Lung (tissue), 12 donors: ENCODE data around the gene LTBP4. TPM values are rescaled to one million over a fixed set of nuclear protein-coding genes. Genes with fewer than 3 reads are reported as not detected.

Source experiments
- ATAC-seq: fragments of 200-7000 bp; cut with Tn5 transposase; one replicate; pipeline ENCODE4 v1.9.1; 2020; ENCODE audit warnings: moderate number of reproducible peaks; ENCODE audit not compliant: insufficient read depth, low FRiP score
- DNase-seq, 3 donors: peaks; one replicate each; pipeline ENCODE4 v3.0.0-alpha.2; 2013 to 2017
- H3K27ac ChIP-seq, 2 donors: one replicate each; pipeline ENCODE4 v1.5.1; 2013; ENCODE audit warnings: mild to moderate bottlenecking in 2 of 2, moderate library complexity in 2 of 2, control low read depth in 1 of 2, inconsistent platforms in 1 of 2, low read depth in 1 of 2, low read length in 1 of 2
- H3K27me3 ChIP-seq, 3 donors: one replicate each; pipeline ENCODE4 v1.5.1; 2013; ENCODE audit warnings: low read length in 2 of 3; ENCODE audit not compliant: control insufficient read depth in 3 of 3, insufficient read depth in 3 of 3
- H3K36me3 ChIP-seq, 4 donors: one replicate each; pipeline ENCODE4 v1.5.1; 2013; ENCODE audit warnings: low read length in 4 of 4, mild to moderate bottlenecking in 1 of 4, moderate library complexity in 1 of 4; ENCODE audit not compliant: control insufficient read depth in 4 of 4, insufficient read depth in 4 of 4
- H3K4me1 ChIP-seq, 5 donors: one replicate each; pipeline ENCODE4 v1.5.1; 2013; ENCODE audit warnings: low read length in 5 of 5, mild to moderate bottlenecking in 2 of 5, moderate library complexity in 1 of 5; ENCODE audit not compliant: control insufficient read depth in 5 of 5, insufficient read depth in 5 of 5
- H3K4me3 ChIP-seq: one replicate; pipeline ENCODE4 v1.5.1; 2013; ENCODE audit warnings: mild to moderate bottlenecking, control low read depth, moderate library complexity
- H3K9ac ChIP-seq, 2 donors: one replicate each; pipeline ENCODE4 v1.5.1; 2013; ENCODE audit warnings: low read length in 2 of 2, control low read depth in 1 of 2; ENCODE audit not compliant: insufficient read depth in 1 of 2
- H3K9me3 ChIP-seq, 4 donors: one replicate each; pipeline ENCODE4 v1.5.1; 2013; ENCODE audit warnings: low read length in 3 of 4, mild to moderate bottlenecking in 1 of 4, moderate library complexity in 1 of 4; ENCODE audit not compliant: control insufficient read depth in 4 of 4, insufficient read depth in 3 of 4
- CTCF ChIP-seq: IDR thresholded peaks from 2 replicates; pipeline ENCODE4 v1.5.1; 2012; ENCODE audit warnings: mild to moderate bottlenecking; ENCODE audit errors: control extremely low read depth, extremely low read depth
- WGBS, 2 donors: extraction: QIAGEN DNeasy Blood & Tissue Kit; methylation state at CpG; one replicate each; pipeline ENCODE4 v1.1.7; 2013; 5-methylcytosine and 5-hydroxymethylcytosine counted together
- polyA plus RNA-seq, 2 donors: library from polyadenylated mRNA; stranded (reverse); fragments of 200-250 nt; gene quantifications; one replicate each; pipeline ENCODE4 v1.2.1, GENCODE V29; 2013
- total RNA-seq, 2 donors: library from RNA; depleted of rRNA in 1 of 2; stranded (reverse); fragments of >200 nt in 1 of 2; gene quantifications; one replicate each; pipeline ENCODE4 v1.2.1, GENCODE V29; 2014 to 2021
- donor health status: control.
- donor health status: control.
- donor health status: Bipolar disorder and iron deficiency.
- donor health status: healthy.
- donor health status: DM: yes; HTN: yes; CAD: no.

LTBP4 gene
- total and polyA plus RNA-seq, 4 donors: 73.0 to 290 (median 151) TPM

- TF ChIP-seq CTCF: peak; percentile 98
- 0% methylated on average over 57 to 60 of the region's 60 CpGs for WGBS, 2 donors
These were observed 61.9 kb downstream of the LTBP4 start for GRCh38 chr19:40662925-40663694.

DNA sequence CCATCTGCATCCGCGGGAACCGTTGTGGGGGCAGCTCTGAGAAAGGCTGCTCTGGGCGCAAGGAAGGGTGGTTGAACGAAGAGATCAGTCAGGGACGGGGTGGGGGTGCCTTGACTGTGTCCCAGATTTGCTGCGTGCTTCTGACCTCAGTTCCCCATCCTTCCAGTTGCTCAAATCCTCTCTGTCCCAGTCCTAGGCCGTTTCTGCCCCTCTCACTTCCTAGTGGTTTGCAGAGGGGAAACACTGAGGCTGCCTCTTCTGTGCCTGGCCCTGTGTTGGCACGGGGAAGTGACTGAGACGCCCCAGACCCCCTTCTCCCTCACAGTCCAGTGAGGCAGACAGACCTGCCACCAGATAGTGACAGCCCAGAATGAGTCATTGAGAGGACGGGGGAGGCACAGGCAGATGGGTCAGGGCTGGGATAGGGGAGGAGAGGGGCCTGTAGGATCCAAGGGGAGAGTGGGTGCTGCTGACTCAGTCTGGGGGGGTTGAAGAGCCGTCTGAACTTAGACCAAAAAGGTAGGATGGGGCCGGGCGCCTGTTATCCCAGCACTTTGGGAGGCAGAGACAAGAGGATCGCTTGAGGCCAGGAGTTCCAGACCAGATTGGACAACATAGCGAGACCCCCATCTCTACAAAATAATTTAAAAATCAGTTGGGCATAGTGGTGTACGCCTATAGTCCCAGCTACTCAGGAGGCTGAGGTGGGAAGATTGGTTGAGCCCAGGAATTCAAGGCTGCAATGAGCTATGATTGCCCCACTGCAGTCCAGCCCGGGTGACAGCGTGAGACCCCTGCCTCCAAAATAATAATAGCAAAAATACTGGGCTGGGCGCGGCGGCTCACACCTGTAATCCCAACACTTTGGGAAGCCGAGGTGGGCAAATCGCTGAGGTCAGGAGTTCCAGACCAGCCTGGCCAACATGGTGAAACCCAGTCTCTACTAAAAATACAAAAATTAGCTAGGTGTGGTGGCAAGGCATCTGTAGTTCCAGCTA lies 62.8 kb downstream of the LTBP4 start:
- ATAC-seq: no peak
- no peak for TF ChIP-seq CTCF
- no peak overlapping the region for H3K4me3 ChIP-seq
- H3K27ac ChIP-seq: peak overlapping the region; percentile 63 to 93
- H3K36me3 ChIP-seq: peaks cover 3 to 15% (median 10%) of the 10 kb centered on the region in 4 donors
- H3K9ac ChIP-seq: peak overlapping the region in 1 of 2 donors; percentile 26
- H3K27me3 ChIP-seq: no peaks in the 10 kb centered on the region
- no peaks in the 10 kb centered on the region for H3K9me3 ChIP-seq
- H3K4me1 ChIP-seq: peaks cover 0 to 7% (median 2%) of the 10 kb centered on the region in 5 donors
- WGBS, 2 donors: 52 to 53% methylated on average over 23 to 24 of the region's 24 CpGs
- DNase-seq: no peak

More at GRCh38 chr19:40662925-40663694, 61.9 kb downstream of the LTBP4 start:
- no peaks in the 10 kb centered on the region for H3K27me3 ChIP-seq
- peak overlapping the region; percentile 70 for H3K4me3 ChIP-seq
- no peaks in the 10 kb centered on the region for H3K9me3 ChIP-seq
- peaks cover 0 to 14% (median 2%) of the 10 kb centered on the region in 4 donors for H3K36me3 ChIP-seq
- DNase-seq (peak; percentile 92 to 94 (median 93)), ATAC-seq (peak; percentile 81)
- peaks cover 0 to 7% (median 2%) of the 10 kb centered on the region in 5 donors for H3K4me1 ChIP-seq
- H3K9ac ChIP-seq: peak overlapping the region in 1 of 2 donors; percentile 26
- H3K27ac ChIP-seq: peak overlapping the region; percentile 90 to 93

DNA sequence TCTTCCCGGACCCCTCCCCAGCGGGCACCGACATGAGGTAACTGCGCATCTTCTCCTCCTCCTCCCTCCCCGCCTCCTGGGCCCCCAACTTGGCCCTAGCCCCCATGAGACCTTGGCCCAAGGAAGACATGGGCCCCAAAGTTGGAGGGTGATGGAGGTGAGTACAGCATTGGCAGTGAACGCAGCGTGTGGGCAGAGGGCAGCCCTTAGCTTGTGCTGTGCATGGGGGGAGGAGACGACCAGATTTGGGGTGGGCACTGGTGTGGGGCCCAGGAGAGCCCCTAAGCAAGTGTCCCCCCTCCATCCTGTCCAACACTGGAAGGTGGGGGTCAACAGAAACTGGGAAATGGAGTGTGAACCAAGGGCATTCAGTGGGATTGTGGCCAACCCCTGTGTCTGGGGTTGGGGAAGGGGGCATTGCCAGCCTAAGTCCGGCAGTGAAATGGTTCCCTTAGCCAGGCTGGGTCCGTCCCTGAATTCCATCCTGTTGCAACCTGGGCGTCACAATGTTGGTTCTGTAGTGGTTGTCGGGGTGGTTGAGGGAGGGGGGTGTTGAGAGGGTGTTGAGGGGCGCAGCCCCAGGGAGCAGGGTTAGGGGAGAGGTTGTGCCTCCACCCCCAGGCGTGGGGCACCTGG lies 65.8 kb downstream of the LTBP4 start:
- H3K9me3 ChIP-seq: peaks cover 0 to 5% (median 2%) of the 10 kb centered on the region in 4 donors
- H3K4me3 ChIP-seq: no peak overlapping the region
- H3K9ac ChIP-seq: no peak overlapping the region
- DNase-seq (no peak), ATAC-seq (no peak)
- WGBS, 2 donors: 91 to 93% methylated on average over 14 of the region's 14 CpGs
- H3K27ac ChIP-seq: peak overlapping the region in 1 of 2 donors; percentile 11
- H3K4me1 ChIP-seq: peaks cover 0 to 7% (median 2%) of the 10 kb centered on the region in 5 donors
- TF ChIP-seq CTCF: no peak
- H3K36me3 ChIP-seq: peaks cover 12 to 38% (median 33%) of the 10 kb centered on the region in 4 donors
- no peaks in the 10 kb centered on the region for H3K27me3 ChIP-seq
